K562 (cell line): ENCODE measurements around the gene TAL1. TPM values are rescaled to one million over a fixed set of nuclear protein-coding genes. Genes with fewer than 3 reads are reported as not detected.

Experiments
- CREM ChIP-seq: IDR thresholded peaks from 2 replicates; pipeline ENCODE4 v1.6.1; 2014; ENCODE audit warnings: antibody characterized with exemption, low read depth
- GABPA ChIP-seq: fragments of 200-800 bp; sonication (Bioruptor generic); conservative IDR thresholded peaks from 2 replicates; pipeline ENCODE4 v1.6.1; 2016; ENCODE audit warnings: low read depth, missing genetic modification characterization, missing compliant biosample characterization
- GATAD2B ChIP-seq: fragments of 450-650 bp; IDR thresholded peaks from 2 replicates; pipeline ENCODE4 v1.6.1; 2017; ENCODE audit warnings: mild to moderate bottlenecking, borderline replicate concordance
- HOXB6 ChIP-seq: fragments of 250-450 bp; sonication (Bioruptor Pico); IDR thresholded peaks from 2 replicates; pipeline ENCODE4 v1.5.1; 2022; ENCODE audit warnings: mild to moderate bottlenecking, borderline replicate concordance
- IFI16 ChIP-seq: fragments of 250-450 bp; sonication (Bioruptor Pico); IDR thresholded peaks from 2 replicates; pipeline ENCODE4 v2.1.2; 2022; ENCODE audit warnings: mild to moderate bottlenecking, inconsistent platforms
- MGA ChIP-seq: fragments of 450-650 bp; IDR thresholded peaks from 2 replicates; pipeline ENCODE4 v1.6.1; 2016; ENCODE audit warnings: mild to moderate bottlenecking, moderate library complexity
- NFATC3 ChIP-seq: fragments of 450-650 bp; IDR thresholded peaks from 2 replicates; pipeline ENCODE4 v1.6.1; 2017; ENCODE audit warnings: mild to moderate bottlenecking
- OTX1 ChIP-seq: fragments of 450-650 bp; formaldehyde crosslinking; IDR thresholded peaks from 2 replicates; pipeline ENCODE4 v1.4.0; 2022; ENCODE audit warnings: mild to moderate bottlenecking
- RBM34 ChIP-seq: fragments of 200-400 bp; formaldehyde crosslinking; IDR thresholded peaks from 2 replicates; pipeline ENCODE4 v1.6.1; 2018; ENCODE audit warnings: low read length, borderline replicate concordance; ENCODE audit not compliant: insufficient read depth
- SFPQ ChIP-seq: fragments of 200-400 bp; formaldehyde crosslinking; IDR thresholded peaks from 2 replicates; pipeline ENCODE4 v1.6.1; 2017; ENCODE audit warnings: mild to moderate bottlenecking, low read depth, low read length, moderate library complexity
- SMARCA5 ChIP-seq: fragments of 450-650 bp; IDR thresholded peaks from 2 replicates; pipeline ENCODE4 v1.6.1; 2016
- SP2 ChIP-seq: IDR thresholded peaks from 2 replicates; pipeline ENCODE4 v1.6.1; 2011; ENCODE audit warnings: mild to moderate bottlenecking, low read depth, low read length, moderate library complexity; ENCODE audit not compliant: poor library complexity, severe bottlenecking; ENCODE audit errors: extremely low read depth
- SUPT5H ChIP-seq: fragments of 450-650 bp; IDR thresholded peaks from 2 replicates; pipeline ENCODE4 v1.6.1; 2016
- ZNF584 ChIP-seq: fragments of 200-800 bp; sonication (Bioruptor generic); IDR thresholded peaks from 2 replicates; pipeline ENCODE4 v1.6.1; 2016; ENCODE audit warnings: low read depth, mild to moderate bottlenecking, missing genetic modification characterization, missing compliant biosample characterization
- ZNF589 ChIP-seq: fragments of 200-800 bp; sonication (Bioruptor generic); IDR thresholded peaks from 2 replicates; pipeline ENCODE4 v1.6.1; 2016; ENCODE audit warnings: low read depth, missing genetic modification characterization, missing compliant biosample characterization
- ZNF699 ChIP-seq: fragments of 250-450 bp; sonication (Bioruptor Pico); IDR thresholded peaks from 2 replicates; pipeline ENCODE4 v1.8.0; 2021; ENCODE audit warnings: mild to moderate bottlenecking, moderate library complexity; ENCODE audit not compliant: insufficient replicate concordance
- ZNF766 ChIP-seq: fragments of 200-800 bp; sonication (Bioruptor generic); conservative IDR thresholded peaks from 2 replicates; pipeline ENCODE4 v1.6.1; 2016; ENCODE audit warnings: missing genetic modification characterization, missing compliant biosample characterization
- polyA plus RNA-seq, 8 experiments: library from polyadenylated mRNA; depleted of rRNA in 4 of 8; stranded (reverse) in 5 of 8; unstranded in 3 of 8; fragments of >200 nt; fragmentation: Nextera tagmentation in 2 of 8; fragmentation: Illumina TruSeq in 1 of 8; extraction: Ambion mirVana in 2 of 8; extraction: Trizol in 1 of 8; gene quantifications; 2 replicates each; pipeline versions ENCODE4 v1.2.1 to v1.2.3, GENCODE V29; 2011 to 2014; ENCODE audit warnings: inconsistent platforms in 1 of 8, missing spikeins in 1 of 8
- total RNA-seq, 7 experiments: library from RNA; depleted of rRNA in 6 of 7; stranded (reverse); fragments of >200 nt in 6 of 7; fragmentation: Illumina TruSeq in 2 of 7; extraction: Trizol in 2 of 7; gene quantifications; 2 replicates each; pipeline versions ENCODE4 v1.2.1 to v1.2.3, GENCODE V29; 2011 to 2021; ENCODE audit warnings: low replicate concordance in 1 of 7

Gene TAL1
- total and polyA plus RNA-seq, 9 of the 15 experiments (the other 6 are each of a cell fraction or from before 2014, with no cell fraction given) = 18.5 to 106 (median 59.7) TPM

- TF ChIP-seq MGA (no peak), ZNF699 (CRISPR knock-in tag) (no peak), ZNF766 (CRISPR knock-in tag) (no peak), GABPA (no peak), ZNF584 (no peak), NFATC3 (no peak), CREM (no peak), GATAD2B (no peak), SMARCA5 (peak; percentile 92), SP2 (no peak), SUPT5H (peak; percentile 34; the same call in 1 of the 2 replicates), ZNF589 (CRISPR knock-in tag) (no peak), OTX1 (CRISPR knock-in tag) (peak; percentile 90), IFI16 (no peak), HOXB6 (no peak), RBM34 (no peak), SFPQ (no peak)
Measured at GRCh38 chr1:47180603-47181094, 51.4 kb downstream of the TAL1 start (continued).
